Stimulated activated CD4-positive, alpha-beta T cell treated with anti-CD3 and anti-CD28 coated beads, Interleukin-15, amount 100 ng/mL, for 1 hour (primary cell): ENCODE results near the gene PLSCR1.
A peak's percentile ranks its signal among the peaks of the same experiment; 100 is the strongest.

ENCODE experiments used
- DNase-seq, 2 donors: peaks; one replicate each; pipeline ENCODE4 v3.0.0-alpha.2; 2020; ENCODE audit warnings: low read depth in 1 of 2, low spot score in 1 of 2

PLSCR1 gene

GRCh38 chr3:146473726-146474125 lies 70.7 kb downstream of the PLSCR1 start:
- no peak for DNase-seq

- no peak for DNase-seq
Measured at GRCh38 chr3:146472611-146473010, 71.8 kb downstream of the PLSCR1 start.

GRCh38 chr3:146471012-146471411 lies 73.4 kb downstream of the PLSCR1 start:
- no peak for DNase-seq

- no peak for DNase-seq
Measured at GRCh38 chr3:146470425-146470990, 73.9 kb downstream of the PLSCR1 start.

- peak; percentile 48 to 51 for DNase-seq
Measured at GRCh38 chr3:146469150-146470017, 75.0 kb downstream of the PLSCR1 start, which contains the start of gene PLSCR2. Gene PLSCR2, minus strand, starts transcription at chr3:146469561. Its CDS starts 9,657 bp downstream, at chr3:146459904.

GRCh38 chr3:146468671-146469149 lies 75.7 kb downstream of the PLSCR1 start:
- no peak for DNase-seq

GRCh38 chr3:146468234-146468633 lies 76.2 kb downstream of the PLSCR1 start:
- DNase-seq, result no peak

- DNase-seq, result no peak
Measured at GRCh38 chr3:146466604-146467003, 77.8 kb downstream of the PLSCR1 start.

GRCh38 chr3:146465693-146466465 lies 78.5 kb downstream of the PLSCR1 start:
- no peak for DNase-seq
